Mesothelial cell of epicardium (in vitro differentiated cells): ENCODE data around the gene PGBD5. TPM values are rescaled to one million over a fixed set of nuclear protein-coding genes. Genes with fewer than 3 reads are reported as not detected.

Source experiments
- DNase-seq, 2 experiments: peaks; one replicate each; pipeline ENCODE4 v3.0.0; 2021; ENCODE audit warnings: low spot score in 2 of 2; ENCODE audit not compliant: unreplicated experiment in 2 of 2
- H3K27ac Mint-ChIP-seq: 2 replicates; pipeline ENCODE4 v1.8.0; 2021; ENCODE audit warnings: mixed read lengths
- H3K27me3 Mint-ChIP-seq: 2 replicates; pipeline ENCODE4 v1.8.0; 2021; ENCODE audit warnings: low read depth, mixed read lengths
- H3K36me3 Mint-ChIP-seq: 2 replicates; pipeline ENCODE4 v1.8.0; 2021; ENCODE audit warnings: mixed read lengths
- H3K4me1 Mint-ChIP-seq: 2 replicates; pipeline ENCODE4 v1.8.0; 2021; ENCODE audit warnings: mixed read lengths
- H3K4me3 Mint-ChIP-seq: 2 replicates; pipeline ENCODE4 v1.8.0; 2021; ENCODE audit warnings: mild to moderate bottlenecking, moderate library complexity, mixed read lengths
- H3K9me3 Mint-ChIP-seq: 2 replicates; pipeline ENCODE4 v1.8.0; 2021; ENCODE audit warnings: mixed read lengths
- CTCF ChIP-seq: fragments of 200-600 bp; sonication (generic); IDR thresholded peaks from one replicate; pipeline ENCODE4 v1.5.0; 2021; ENCODE audit warnings: antibody characterized with exemption; ENCODE audit not compliant: unreplicated experiment
- total RNA-seq: library from RNA; stranded (reverse); gene quantifications from 3 replicates; pipeline ENCODE4 v1.2.1, GENCODE V29; 2021

Gene PGBD5
- total RNA-seq, 1 donor from 2014 or later: 0.94 TPM

- no peak overlapping the region for H3K27ac Mint-ChIP-seq
- TF ChIP-seq CTCF: no peak
- no peak for DNase-seq
- peaks cover 21% of the 10 kb centered on the region for H3K27me3 Mint-ChIP-seq
- H3K36me3 Mint-ChIP-seq: no peaks in the 10 kb centered on the region
- no peak overlapping the region for H3K4me3 Mint-ChIP-seq
- H3K4me1 Mint-ChIP-seq: no peaks in the 10 kb centered on the region
- no peaks in the 10 kb centered on the region for H3K9me3 Mint-ChIP-seq
Measured at GRCh38 chr1:230368363-230368762, 57.8 kb downstream of the PGBD5 start.

DNA sequence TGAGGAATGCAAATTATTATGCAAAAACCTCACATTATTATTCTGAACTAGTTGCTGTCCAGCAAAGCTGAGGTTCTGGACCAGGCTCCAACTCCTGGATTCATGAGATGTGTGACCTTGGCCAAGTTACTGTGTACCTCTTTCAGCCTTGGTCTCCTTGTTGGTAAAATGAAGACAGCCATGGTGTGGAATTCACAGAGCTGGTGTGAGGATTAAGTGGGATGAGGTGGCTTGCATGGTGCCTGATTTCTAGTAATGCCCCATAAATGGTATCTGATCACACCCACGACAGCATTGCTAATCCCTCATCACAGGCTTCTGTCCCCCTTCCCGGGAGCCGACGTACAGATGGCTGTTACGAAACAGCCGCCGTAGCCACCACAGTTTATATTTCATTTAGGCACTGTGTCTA lies 59.6 kb downstream of the PGBD5 start:
- DNase-seq: no peak
- Mint-ChIP-seq H3K27me3 (peaks cover 10% of the 10 kb centered on the region), H3K27ac (no peak overlapping the region), H3K9me3 (no peaks in the 10 kb centered on the region), H3K36me3 (no peaks in the 10 kb centered on the region), H3K4me3 (no peak overlapping the region), H3K4me1 (no peaks in the 10 kb centered on the region)
- TF ChIP-seq CTCF: no peak

DNA sequence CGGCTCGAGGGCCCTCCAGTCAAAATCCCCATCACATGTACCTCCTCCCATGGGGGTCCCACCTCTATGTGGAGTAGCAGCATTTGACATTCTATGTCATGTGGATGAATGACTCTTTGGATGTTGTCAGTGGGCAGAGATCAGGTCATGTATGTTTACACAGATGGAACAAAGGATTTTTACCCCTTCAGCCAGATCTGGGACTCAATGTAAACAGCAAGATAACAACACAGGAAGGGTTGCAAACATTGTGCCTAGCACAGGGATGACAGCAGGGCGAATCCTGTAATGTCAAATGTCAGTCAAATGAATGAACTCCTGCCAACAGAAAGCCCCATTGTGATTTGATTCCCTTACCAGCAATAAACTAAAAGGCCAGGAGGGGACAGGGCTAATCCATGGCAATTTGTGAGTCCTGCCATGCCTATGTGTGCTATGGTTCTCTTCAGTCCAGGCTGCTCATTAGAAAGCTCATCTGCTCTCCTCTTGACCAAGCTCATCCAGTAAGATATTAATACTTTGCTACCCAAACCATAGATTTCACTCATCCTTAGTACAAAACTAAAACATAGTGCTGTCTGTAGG lies 60.3 kb downstream of the PGBD5 start:
- no peaks in the 10 kb centered on the region for H3K36me3 Mint-ChIP-seq
- no peaks in the 10 kb centered on the region for H3K4me1 Mint-ChIP-seq
- TF ChIP-seq CTCF: no peak
- H3K4me3 Mint-ChIP-seq: no peak overlapping the region
- no peak overlapping the region for H3K27ac Mint-ChIP-seq
- no peak for DNase-seq
- peaks cover 9% of the 10 kb centered on the region for H3K27me3 Mint-ChIP-seq
- H3K9me3 Mint-ChIP-seq: no peaks in the 10 kb centered on the region

DNA sequence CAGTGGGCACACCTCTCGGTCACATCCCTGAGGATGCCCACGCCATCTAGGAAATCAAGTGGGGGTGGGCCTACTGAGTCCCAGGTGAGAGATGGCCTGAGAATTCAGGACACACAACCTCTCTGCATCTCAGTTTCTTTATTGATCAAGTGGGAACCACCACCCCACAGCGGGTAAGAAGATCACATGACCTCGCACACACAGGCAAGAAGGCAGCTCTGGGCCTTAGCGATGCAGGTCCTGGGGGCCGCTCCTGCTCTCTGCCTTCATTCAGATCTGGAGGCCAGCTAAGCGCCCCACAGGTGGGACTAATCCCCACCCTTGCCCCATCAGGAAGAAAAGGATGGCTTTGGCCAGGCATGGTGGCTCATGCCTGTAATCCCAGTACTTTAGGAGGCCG lies 63.2 kb downstream of the PGBD5 start:
- Mint-ChIP-seq H3K4me1 (peaks cover 15% of the 10 kb centered on the region), H3K27me3 (peaks cover 3% of the 10 kb centered on the region), H3K36me3 (no peaks in the 10 kb centered on the region), H3K4me3 (no peak overlapping the region), H3K27ac (no peak overlapping the region), H3K9me3 (peaks cover 3% of the 10 kb centered on the region)
- no peak for TF ChIP-seq CTCF
- DNase-seq: no peak

DNA sequence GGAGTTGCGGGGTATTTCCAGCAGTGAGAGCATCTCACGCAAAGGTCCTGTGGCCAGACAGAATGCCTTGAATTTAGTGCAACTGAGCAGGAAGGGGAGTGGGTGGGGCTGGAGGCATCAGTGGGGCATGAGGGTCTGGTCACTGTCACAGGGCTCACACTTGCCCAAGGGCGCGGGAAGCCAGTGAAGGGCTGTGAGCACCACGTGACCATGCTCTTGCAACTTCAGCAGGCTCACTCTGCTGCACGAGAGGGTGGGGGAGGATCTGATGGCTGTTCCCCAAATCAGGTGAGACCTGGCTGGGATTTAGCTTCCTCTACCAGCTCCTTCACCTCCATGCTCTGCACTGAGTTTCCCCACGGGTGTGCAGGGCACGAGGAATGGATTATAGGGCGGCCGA lies 64.2 kb downstream of the PGBD5 start:
- Mint-ChIP-seq H3K27me3 (peaks cover under 1% of the 10 kb centered on the region), H3K4me1 (peaks cover 15% of the 10 kb centered on the region), H3K36me3 (no peaks in the 10 kb centered on the region), H3K9me3 (peaks cover 3% of the 10 kb centered on the region), H3K27ac (no peak overlapping the region), H3K4me3 (no peak overlapping the region)
- TF ChIP-seq CTCF: no peak
- no peak for DNase-seq
